ENCODE data around the gene WNT8B. TPM values are rescaled to one million over a fixed set of nuclear protein-coding genes. Genes with fewer than 3 reads are reported as not detected.

Gene WNT8B, protein sequence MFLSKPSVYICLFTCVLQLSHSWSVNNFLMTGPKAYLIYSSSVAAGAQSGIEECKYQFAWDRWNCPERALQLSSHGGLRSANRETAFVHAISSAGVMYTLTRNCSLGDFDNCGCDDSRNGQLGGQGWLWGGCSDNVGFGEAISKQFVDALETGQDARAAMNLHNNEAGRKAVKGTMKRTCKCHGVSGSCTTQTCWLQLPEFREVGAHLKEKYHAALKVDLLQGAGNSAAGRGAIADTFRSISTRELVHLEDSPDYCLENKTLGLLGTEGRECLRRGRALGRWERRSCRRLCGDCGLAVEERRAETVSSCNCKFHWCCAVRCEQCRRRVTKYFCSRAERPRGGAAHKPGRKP
- not detected in 2 replicates for total RNA-seq

DNA sequence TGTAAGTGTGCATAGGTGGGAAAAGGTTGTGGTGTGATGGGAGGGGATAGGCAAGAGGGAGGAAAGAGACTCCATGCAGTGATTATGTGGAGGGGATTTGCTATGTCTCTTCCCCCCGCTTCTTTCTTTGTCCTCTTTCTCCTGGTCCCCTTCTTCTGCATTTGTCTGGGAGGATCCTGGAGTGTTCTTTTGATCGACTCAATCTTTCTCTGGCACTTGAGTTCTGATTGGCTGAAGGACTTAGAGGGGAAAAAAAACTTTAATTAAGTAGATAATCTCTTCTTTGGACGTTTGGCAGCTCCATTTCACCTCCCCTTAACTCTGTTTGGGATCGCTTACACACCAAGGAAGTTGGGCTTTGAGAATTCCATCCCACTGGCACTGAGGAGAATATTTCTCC is at the start of gene WNT8B:
Gene WNT8B (plus strand): TSS at position 301 of the 400 bp plus-strand sequence. CDS start 160 bp downstream, outside the sequence.

DNA sequence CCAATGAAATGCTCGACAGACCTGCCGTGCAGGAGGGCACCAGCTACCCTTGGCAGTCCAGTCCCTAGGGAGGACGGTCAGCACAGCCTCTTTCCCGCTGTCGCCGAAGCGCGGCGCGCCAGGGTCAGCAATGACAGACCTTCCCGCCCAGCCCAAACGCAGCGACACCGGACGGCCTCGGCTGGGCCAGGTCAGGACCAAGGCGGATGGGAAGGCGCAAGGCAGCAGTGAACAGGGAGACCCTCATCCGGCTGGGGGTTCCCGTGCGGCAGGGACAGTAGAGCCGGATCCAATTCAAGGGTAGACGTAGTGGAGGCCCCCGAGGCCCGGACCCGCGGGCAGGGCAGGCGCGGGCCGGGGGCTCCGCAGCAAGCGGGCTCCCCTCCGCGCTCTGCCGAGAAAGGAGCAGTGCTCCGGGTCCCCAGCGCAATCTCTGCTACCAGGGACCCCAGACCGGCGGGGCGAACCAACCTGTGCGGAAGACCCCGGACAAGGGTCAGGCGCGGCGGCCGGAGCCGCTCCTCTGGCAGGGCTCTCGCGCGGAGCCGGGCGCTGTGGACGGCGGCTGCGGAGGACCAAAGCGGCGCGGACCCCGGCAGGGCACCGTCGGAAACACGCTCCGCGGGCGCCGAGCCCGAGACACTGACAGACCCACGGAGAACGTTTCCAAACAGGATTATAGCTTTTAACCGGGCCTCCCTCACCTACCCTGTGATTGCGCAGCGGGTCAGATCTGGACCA is 56.7 kb downstream of the WNT8B start, which contains the start of gene SEC31B:
Gene SEC31B (minus strand): TSS at position 551 of the 741 bp plus-strand sequence. CDS start 2,909 bp downstream, outside the sequence.

DNA sequence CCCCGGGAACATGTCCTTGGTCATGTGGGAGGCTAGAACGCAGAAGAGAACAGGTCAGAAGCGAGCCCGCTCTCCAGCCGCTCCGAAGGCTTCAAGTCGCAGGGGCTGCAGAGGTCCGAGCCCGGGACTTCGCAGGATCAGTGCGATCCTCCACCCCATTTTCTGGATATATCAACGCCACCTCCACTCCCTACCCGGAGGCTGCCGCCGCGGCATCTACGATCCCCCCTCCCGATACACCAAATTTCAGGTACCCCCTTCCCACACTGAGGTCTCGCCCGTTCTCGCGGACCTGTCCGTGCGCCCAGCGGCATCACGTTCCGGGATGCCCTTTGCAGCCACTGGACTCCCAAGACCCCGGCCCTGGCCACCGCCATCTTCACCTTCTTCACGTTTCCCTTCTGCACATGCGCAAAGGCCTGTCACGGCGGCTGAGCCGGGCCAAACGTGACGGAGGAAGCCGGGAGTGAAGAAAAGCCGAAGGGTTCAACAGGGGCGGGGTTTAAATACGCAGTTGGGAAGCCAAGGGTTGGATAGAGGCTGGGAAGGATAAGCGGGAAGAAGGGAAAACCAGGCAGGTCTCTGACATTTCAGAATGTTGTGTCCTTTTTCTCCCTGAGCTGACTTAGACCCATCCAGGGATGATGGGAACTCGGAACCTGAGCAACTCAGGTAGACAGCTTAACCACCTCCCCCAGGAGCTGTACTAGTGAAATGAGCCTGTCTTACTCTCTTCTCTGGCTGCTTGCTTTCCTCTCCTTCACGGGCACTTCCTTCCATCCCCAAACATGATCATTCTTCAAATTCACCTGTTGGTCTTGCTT is 66.9 kb downstream of the WNT8B start, which contains the start of gene NDUFB8:
Gene NDUFB8 (minus strand): TSS at position 397 of the 824 bp plus-strand sequence. CDS start 20 bp downstream, at position 377.

Other genes starting within 250 kb of the WNT8B start
- gene CHUK, start 233.4 kb upstream of the WNT8B start, total RNA-seq: 39.6 and 40.7 TPM in 2 replicates
- 45.1 and 54.4 TPM in 2 replicates for gene CWF19L1, start 195.4 kb upstream of the WNT8B start, total RNA-seq
- 58.7 and 68.8 TPM in 2 replicates for gene BLOC1S2, start 176.3 kb upstream of the WNT8B start, total RNA-seq
- not detected in 2 replicates for gene PKD2L1, start 132.8 kb upstream of the WNT8B start, total RNA-seq
- 220 and 376 TPM in 2 replicates for gene SCD, start 115.8 kb upstream of the WNT8B start, total RNA-seq
- gene SEC31B, start 56.9 kb downstream of the WNT8B start, total RNA-seq: 3.3 and 6.0 TPM in 2 replicates
- 133 and 158 TPM in 2 replicates for gene NDUFB8, start 66.9 kb downstream of the WNT8B start, total RNA-seq
- gene HIF1AN, start 72.9 kb downstream of the WNT8B start, total RNA-seq: 10.1 and 13.0 TPM in 2 replicates